Keratinocyte (primary cell): ENCODE results near the gene LMOD1. TPM values are rescaled to one million over a fixed set of nuclear protein-coding genes. Genes with fewer than 3 reads are reported as not detected.

ENCODE experiments used
- DNase-seq: peaks from one replicate; pipeline ENCODE4 v3.0.0-alpha.2; 2011; ENCODE audit warnings: low read depth, missing footprints, low spot score
- FAIRE-seq: peaks from 2 replicates; lab custom pipeline; 2011; peaks lifted over from hg19 to GRCh38; lab: Jason Lieb, UNC
- H2AFZ ChIP-seq: 2 replicates; pipeline ENCODE4 v1.6.0; 2012; ENCODE audit warnings: low read length, control low read depth, inconsistent platforms; ENCODE audit not compliant: control insufficient read depth
- H3K27ac ChIP-seq: 2 replicates; pipeline ENCODE4 v1.5.1; 2011; ENCODE audit warnings: low read length; ENCODE audit not compliant: control insufficient read depth, insufficient read depth
- H3K27me3 ChIP-seq: 3 replicates; pipeline ENCODE4 v1.6.0; 2011; ENCODE audit warnings: low read length; ENCODE audit not compliant: control insufficient read depth, insufficient read depth; ENCODE audit errors: extremely low read depth
- H3K36me3 ChIP-seq, 2 experiments: 2 replicates in 1 of 2; 3 replicates in 1 of 2; pipeline ENCODE4 v1.5.1; 2011; ENCODE audit warnings: low read length in 2 of 2, mild to moderate bottlenecking in 1 of 2; ENCODE audit not compliant: control insufficient read depth in 2 of 2, insufficient read depth in 2 of 2; ENCODE audit errors: extremely low read depth in 1 of 2
- H3K4me1 ChIP-seq: 3 replicates; pipeline ENCODE4 v1.5.1; 2011; ENCODE audit warnings: low read length; ENCODE audit not compliant: control insufficient read depth, insufficient read depth; ENCODE audit errors: extremely low read depth
- H3K4me2 ChIP-seq: 3 replicates; pipeline ENCODE4 v1.6.0; 2011; ENCODE audit warnings: low read depth, low read length; ENCODE audit not compliant: control insufficient read depth, insufficient read depth; ENCODE audit errors: extremely low read depth
- H3K4me3 ChIP-seq, 3 experiments: fragments of 200-600 bp in 1 of 3; sonication (generic) in 1 of 3; 2 replicates in 2 of 3; 3 replicates in 1 of 3; pipeline ENCODE4 v1.5.1; 2011 to 2016; ENCODE audit warnings: low read length in 3 of 3, mild to moderate bottlenecking in 3 of 3, control low read depth in 2 of 3, inconsistent platforms in 1 of 3, low read depth in 1 of 3, mixed read lengths in 1 of 3, mixed run types in 1 of 3, moderate library complexity in 1 of 3; ENCODE audit not compliant: control insufficient read depth in 2 of 3, insufficient read depth in 2 of 3; ENCODE audit errors: extremely low read depth in 1 of 3
- H3K79me2 ChIP-seq: 2 replicates; pipeline ENCODE4 v1.6.0; 2012; ENCODE audit warnings: low read length; ENCODE audit not compliant: control insufficient read depth, insufficient read depth
- H3K9ac ChIP-seq: 3 replicates; pipeline ENCODE4 v1.6.0; 2011; ENCODE audit warnings: low read length; ENCODE audit not compliant: control insufficient read depth, insufficient read depth; ENCODE audit errors: extremely low read depth
- H3K9me1 ChIP-seq: 3 replicates; pipeline ENCODE4 v1.6.0; 2011; ENCODE audit warnings: low read length; ENCODE audit not compliant: control insufficient read depth, insufficient read depth; ENCODE audit errors: extremely low read depth
- H3K9me3 ChIP-seq: 2 replicates; pipeline ENCODE4 v1.5.1; 2012; ENCODE audit warnings: low read depth, low read length; ENCODE audit not compliant: control insufficient read depth
- H4K20me1 ChIP-seq: 3 replicates; pipeline ENCODE4 v1.6.0; 2011; ENCODE audit warnings: low read length; ENCODE audit not compliant: control insufficient read depth, insufficient read depth; ENCODE audit errors: extremely low read depth
- CTCF ChIP-seq, 3 experiments: IDR thresholded peaks in 1 of 3; conservative IDR thresholded peaks in 1 of 3; optimal IDR thresholded peaks in 1 of 3; 2 replicates in 2 of 3; 3 replicates in 1 of 3; pipeline versions ENCODE3 to v1.5.1; 2011; ENCODE audit warnings: low read length in 3 of 3, mild to moderate bottlenecking in 3 of 3, moderate library complexity in 2 of 3, control low read depth in 1 of 3, inconsistent platforms in 1 of 3; ENCODE audit not compliant: insufficient read depth in 2 of 3; ENCODE audit errors: extremely low read depth in 1 of 3
- EZH2 ChIP-seq: IDR thresholded peaks from one replicate; pipeline ENCODE4 v1.6.1; 2012; ENCODE audit warnings: inconsistent platforms, mild to moderate bottlenecking, low read length, moderate library complexity
- dilution Hi-C: fragments of 300-500 bp; cut with MboI; formaldehyde crosslinking; loops from one replicate; pipeline ENCODE4 v1.7.0; 2020; ENCODE audit warnings: low sequenced_read_pairs; ENCODE audit not compliant: extremely low pct_ligation_motif_present
- polyA plus RNA-seq, 5 experiments: library from polyadenylated mRNA; depleted of rRNA in 3 of 5; stranded (reverse) in 3 of 5; stranded (forward) in 1 of 5; unstranded in 1 of 5; fragments of >200 nt; gene quantifications; 1 replicate in 1 of 5; 2 replicates in 3 of 5; 3 replicates in 1 of 5; pipeline versions ENCODE4 v1.2.1 to v1.2.3, GENCODE V29; 2011 to 2012; ENCODE audit warnings: missing spikeins in 2 of 5, low read depth in 1 of 5, low replicate concordance in 1 of 5

LMOD1 gene
- polyA plus RNA-seq, 1 donor (not counting 4 experiments of a cell fraction or from before 2014, with no cell fraction given): not detected

DNA sequence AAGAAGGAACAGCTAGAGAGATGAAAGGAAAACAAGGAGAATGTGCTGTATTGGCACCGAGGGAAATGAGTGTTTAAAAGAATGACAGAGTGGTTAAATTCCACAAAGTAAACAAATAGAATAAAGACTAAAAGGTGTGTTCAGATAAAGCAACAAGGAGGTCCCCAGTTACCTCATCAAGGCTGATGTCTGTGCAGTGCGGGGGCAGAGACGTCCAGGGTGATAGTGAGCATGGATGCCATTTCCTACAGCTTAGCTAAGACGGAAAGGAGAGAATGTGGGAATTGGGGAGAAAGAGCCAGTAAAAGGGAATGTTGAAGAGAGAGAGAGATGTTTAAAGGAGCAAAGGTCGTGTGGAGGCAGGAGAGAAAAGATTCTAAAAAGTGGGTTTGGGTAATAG, 15.5 kb downstream of the LMOD1 start:
- Histone ChIP-seq H3K36me3 (no peaks in the 10 kb centered on the region), H3K4me3 (no peak overlapping the region), H3K9me3 (no peaks in the 10 kb centered on the region), H3K4me1 (no peaks in the 10 kb centered on the region), H3K27me3 (no peaks in the 10 kb centered on the region), H3K9me1 (no peaks in the 10 kb centered on the region), H3K27ac (no peak overlapping the region), H3K9ac (no peak overlapping the region), H3K4me2 (no peak overlapping the region), H4K20me1 (no peaks in the 10 kb centered on the region), H2AFZ (no peak overlapping the region), H3K79me2 (no peaks in the 10 kb centered on the region)
- no peak for TF ChIP-seq CTCF (optimal IDR thresholded peaks at IDR 0.05 in 1 of 3, IDR thresholded peaks at IDR 0.05 in 1 of 3, conservative IDR thresholded peaks at IDR 0.05 in 1 of 3; ENCODE audit: extremely low read depth in 1 of 3, insufficient read depth in 2 of 3, low read length in 3 of 3)
- no peak for TF ChIP-seq EZH2
- no peak for DNase-seq
- FAIRE-seq: no peak
- dilution Hi-C loops: no loop called here

DNA sequence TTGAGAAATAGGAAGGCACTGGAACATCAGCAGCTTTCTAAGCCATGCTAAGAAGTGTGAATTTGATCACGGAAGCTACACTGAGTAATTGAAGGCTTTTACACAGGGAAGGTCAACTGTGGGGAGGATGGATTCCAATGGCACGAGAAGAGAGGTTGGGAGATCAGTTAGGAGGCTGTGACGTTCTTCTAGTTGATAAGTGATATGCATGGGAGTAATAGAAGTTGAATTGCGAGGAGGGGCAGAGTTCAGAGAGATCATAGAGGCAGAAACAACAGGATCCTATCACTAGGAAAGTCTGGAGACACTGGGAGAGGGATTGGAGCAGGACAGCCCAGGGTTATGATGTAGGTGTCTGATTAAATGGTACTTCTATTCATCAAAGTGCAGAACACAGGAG, 16.2 kb downstream of the LMOD1 start:
- Histone ChIP-seq H3K36me3 (no peaks in the 10 kb centered on the region), H3K9me1 (no peaks in the 10 kb centered on the region), H3K4me1 (no peaks in the 10 kb centered on the region), H3K9ac (no peak overlapping the region), H3K79me2 (no peaks in the 10 kb centered on the region), H4K20me1 (no peaks in the 10 kb centered on the region), H3K27me3 (no peaks in the 10 kb centered on the region), H2AFZ (no peak overlapping the region), H3K4me3 (no peak overlapping the region), H3K4me2 (no peak overlapping the region), H3K9me3 (no peaks in the 10 kb centered on the region), H3K27ac (no peak overlapping the region)
- DNase-seq (no peak), FAIRE-seq (no peak)
- dilution Hi-C loops: no loop called here
- TF ChIP-seq EZH2 (no peak), CTCF (optimal IDR thresholded peaks at IDR 0.05 in 1 of 3, IDR thresholded peaks at IDR 0.05 in 1 of 3, conservative IDR thresholded peaks at IDR 0.05 in 1 of 3; ENCODE audit: extremely low read depth in 1 of 3, insufficient read depth in 2 of 3, low read length in 3 of 3) (no peak)
